Mammary epithelial cell (primary cell): ENCODE data around the gene TMEM207.

Experiments
- EZH2 ChIP-seq: IDR thresholded peaks from 2 replicates; pipeline ENCODE4 v1.6.1; 2012; ENCODE audit warnings: low read length, inconsistent platforms, borderline replicate concordance
- TF ChIP-seq, protein P1 (sequence below), 2 donors: IDR thresholded peaks in 1 of 2; conservative IDR thresholded peaks in 1 of 2; 2 replicates each; pipeline ENCODE4 v1.5.1; 2011 to 2012; ENCODE audit warnings: inconsistent platforms in 2 of 2, low read length in 2 of 2, mild to moderate bottlenecking in 2 of 2, control low read depth in 1 of 2, low read depth in 1 of 2; ENCODE audit not compliant: insufficient read depth in 1 of 2; ENCODE audit errors: extremely low read depth in 1 of 2

DNA sequence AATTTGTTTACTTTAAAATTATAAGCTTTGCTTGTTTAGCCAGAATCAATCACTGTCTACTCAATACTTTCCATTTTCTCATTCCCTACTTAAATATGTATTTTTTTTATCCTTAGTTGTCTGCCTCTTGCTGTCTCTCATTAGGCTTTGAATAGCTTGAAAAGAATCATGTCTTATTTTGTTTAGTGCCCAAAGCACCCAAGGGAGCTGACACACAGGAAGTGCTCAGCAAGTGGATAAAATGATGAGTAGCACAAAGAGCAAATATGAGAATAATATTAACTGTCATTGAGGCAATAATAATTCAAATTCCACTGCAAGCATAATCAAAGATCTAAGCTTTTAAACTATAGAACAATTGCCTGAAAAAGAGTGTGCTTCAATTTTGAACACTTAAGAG lies 45.2 kb upstream of the TMEM207 start:
- TF ChIP-seq EZH2: no peak
- TF ChIP-seq, protein P1, sequence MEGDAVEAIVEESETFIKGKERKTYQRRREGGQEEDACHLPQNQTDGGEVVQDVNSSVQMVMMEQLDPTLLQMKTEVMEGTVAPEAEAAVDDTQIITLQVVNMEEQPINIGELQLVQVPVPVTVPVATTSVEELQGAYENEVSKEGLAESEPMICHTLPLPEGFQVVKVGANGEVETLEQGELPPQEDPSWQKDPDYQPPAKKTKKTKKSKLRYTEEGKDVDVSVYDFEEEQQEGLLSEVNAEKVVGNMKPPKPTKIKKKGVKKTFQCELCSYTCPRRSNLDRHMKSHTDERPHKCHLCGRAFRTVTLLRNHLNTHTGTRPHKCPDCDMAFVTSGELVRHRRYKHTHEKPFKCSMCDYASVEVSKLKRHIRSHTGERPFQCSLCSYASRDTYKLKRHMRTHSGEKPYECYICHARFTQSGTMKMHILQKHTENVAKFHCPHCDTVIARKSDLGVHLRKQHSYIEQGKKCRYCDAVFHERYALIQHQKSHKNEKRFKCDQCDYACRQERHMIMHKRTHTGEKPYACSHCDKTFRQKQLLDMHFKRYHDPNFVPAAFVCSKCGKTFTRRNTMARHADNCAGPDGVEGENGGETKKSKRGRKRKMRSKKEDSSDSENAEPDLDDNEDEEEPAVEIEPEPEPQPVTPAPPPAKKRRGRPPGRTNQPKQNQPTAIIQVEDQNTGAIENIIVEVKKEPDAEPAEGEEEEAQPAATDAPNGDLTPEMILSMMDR (conservative IDR thresholded peaks at IDR 0.05 in 1 of 2, IDR thresholded peaks at IDR 0.05 in 1 of 2; ENCODE audit: extremely low read depth in 1 of 2, insufficient read depth in 1 of 2, low read depth in 1 of 2, low read length in 2 of 2): no peak
